Measurements from ENCODE around the gene JRKL.

- TF ChIP-seq POLR2AphosphoS5 (IDR thresholded peaks at IDR 0.05): peak; percentile 63
- TF ChIP-seq CTCF (IDR thresholded peaks at IDR 0.05): peak; percentile 88 to 97 (median 92)
- no peak for TF ChIP-seq POLR2A (IDR thresholded peaks at IDR 0.05)
Observed at GRCh38 chr11:96342961-96343711, 46.7 kb upstream of the JRKL start, which contains the start of gene MAML2.
